Lung microvascular endothelial cell (primary cell): ENCODE data around the gene KY. TPM values are rescaled to one million over a fixed set of nuclear protein-coding genes. Genes with fewer than 3 reads are reported as not detected.

Experiments used
- DNase-seq, 2 donors: peaks; one replicate each; pipeline versions ENCODE4 v3.0.0 to v3.0.0-alpha.2; 2010; ENCODE audit warnings: low read depth in 2 of 2
- total RNA-seq: library from RNA; depleted of rRNA; stranded (reverse); fragments of >200 nt; gene quantifications from 2 replicates; pipeline ENCODE4 v1.2.1, GENCODE V29; 2014

Gene KY
- total RNA-seq, 1 donor from 2014 or later: not detected

DNA sequence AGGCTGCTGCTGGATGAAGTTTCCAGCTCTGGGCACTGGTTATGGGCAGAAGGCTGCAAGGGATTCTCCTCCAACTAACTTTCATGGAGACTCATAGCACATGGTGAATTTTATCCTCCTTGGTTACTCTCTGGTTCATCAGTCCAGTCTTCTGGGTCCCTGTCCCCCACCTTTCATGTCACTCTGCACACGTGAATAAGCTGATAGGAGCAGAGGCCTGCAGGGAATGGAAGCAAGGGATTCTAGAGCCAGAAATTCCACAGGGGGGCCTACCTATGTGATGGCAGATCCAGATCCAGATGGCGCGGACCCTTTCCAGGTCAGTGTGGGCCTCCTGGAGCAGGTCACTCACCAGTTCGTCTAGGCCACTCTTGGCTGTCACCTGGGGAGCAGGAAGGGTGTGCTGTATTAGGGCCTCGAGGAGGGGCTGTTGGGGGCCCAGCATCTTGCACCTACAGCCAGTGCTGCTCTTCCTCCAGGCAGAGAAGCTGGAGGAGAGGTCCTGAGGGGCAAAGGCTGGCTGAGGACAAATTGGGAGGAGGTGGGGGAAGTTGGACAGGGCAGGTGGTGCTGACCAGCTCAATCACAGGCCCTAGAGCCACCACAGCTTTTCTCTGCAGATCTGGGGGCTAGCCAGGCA is 30.2 kb downstream of the KY start:
- no peak for DNase-seq

GRCh38 chr3:134619884-134620445 is 30.9 kb downstream of the KY start:
- no peak for DNase-seq

GRCh38 chr3:134619301-134619615 is 31.6 kb downstream of the KY start:
- no peak for DNase-seq

- no peak for DNase-seq
Observed at GRCh38 chr3:134618478-134619300, 32.1 kb downstream of the KY start.

DNA sequence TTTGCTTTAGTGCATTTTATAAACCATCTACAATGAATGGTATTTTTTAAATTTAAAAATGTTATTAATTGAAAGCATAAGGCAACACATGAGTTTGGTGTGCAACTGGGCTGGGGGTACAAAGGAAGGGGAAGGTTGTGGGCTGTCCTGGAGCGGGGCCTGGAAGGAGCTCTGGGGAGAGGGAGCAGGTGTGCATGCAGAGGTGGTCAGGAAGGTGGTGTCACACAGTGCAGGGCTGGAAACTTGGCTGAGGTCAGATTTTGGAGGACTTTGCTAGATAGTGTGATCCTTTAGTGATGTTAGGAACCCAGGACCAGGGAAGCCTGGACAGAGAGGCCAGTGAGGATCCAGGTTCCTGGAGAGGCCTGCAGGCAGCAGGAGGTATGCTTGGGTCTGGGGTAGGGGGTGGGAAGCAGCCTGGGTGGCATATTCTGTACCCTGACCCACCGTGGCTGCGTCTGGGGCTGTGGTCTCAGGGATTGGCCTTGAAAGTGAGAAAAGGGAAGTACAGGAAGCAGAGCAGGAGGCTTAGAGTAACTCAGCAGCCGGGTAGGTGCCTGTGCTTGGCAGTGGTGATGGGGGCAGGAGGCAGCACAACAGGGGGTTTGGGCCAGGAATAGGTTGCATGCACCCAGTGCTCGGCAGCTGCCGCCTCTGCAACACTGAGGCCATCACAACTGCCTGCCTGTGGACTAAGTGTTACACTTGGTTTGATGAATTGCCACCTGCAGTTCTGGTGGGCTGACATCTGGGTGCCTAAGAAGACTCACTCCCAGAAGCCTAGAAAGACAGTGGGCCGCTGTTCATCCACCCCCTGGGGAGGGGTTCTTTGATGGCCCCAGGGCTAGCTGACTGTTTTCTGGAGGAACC is 33.0 kb downstream of the KY start:
- no peak for DNase-seq

DNA sequence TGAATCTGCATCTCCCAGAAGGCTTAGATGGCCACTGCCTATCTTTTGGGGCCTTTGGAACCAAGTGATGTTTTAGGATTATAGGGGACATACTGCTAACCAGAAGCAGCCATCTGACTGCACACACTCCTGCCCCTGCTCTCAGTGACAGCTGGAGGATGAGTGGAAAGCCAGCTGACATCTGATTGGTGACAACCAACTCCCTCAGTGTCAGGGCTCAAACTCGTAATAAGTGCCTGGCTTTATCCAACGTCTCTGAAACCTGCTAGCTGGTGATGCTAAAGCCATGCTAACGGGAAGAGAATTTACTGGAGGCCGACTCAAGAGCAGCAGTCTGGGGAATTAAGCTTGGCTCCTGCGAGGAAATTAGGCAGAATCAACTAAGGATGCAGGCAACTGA is 35.1 kb downstream of the KY start:
- DNase-seq: no peak

DNA sequence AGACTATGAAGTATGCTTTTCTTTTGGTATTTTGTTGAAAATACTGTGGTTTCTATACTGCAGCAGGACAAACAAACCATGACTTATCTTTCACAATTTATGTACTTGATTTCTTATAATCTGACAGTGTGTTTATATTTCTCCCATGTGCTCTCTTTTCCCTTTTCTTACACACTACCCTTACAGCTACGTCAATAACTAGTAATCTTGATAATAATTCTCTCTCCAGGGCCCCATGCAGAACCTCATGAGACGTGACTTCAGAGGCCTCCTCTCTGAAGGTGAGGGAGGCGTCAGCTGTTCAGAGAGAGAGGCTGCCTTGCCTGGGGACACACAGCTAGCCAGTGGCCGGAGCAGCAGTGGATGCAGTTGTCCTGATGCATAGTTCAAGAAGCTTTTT is 35.9 kb downstream of the KY start:
- DNase-seq: no peak

- no peak for DNase-seq
Observed at GRCh38 chr3:134613006-134613520, 37.8 kb downstream of the KY start.

DNA sequence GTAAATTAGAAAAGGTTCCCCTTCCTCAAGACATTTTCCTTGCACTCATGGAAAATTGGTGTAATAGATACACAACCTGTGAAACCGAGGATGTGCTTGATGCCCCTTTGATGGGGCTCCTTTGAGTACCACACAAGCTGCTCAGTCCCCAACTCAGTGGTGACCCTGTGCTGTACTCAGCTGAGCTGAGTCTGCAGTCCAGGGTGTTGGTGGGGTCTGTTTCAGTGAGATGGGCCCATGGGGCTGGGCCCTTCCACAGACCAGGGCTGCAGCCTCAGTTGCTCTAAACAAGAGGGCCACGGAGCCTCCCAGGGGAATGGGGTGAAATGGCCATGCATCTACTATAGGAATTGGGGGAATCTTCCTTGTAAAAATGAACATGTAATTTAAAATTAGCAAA is 39.3 kb downstream of the KY start:
- DNase-seq: no peak

- DNase-seq: no peak
Observed at GRCh38 chr3:134610432-134611385, 40.1 kb downstream of the KY start.

- DNase-seq: no peak
Observed at GRCh38 chr3:134609821-134610431, 40.9 kb downstream of the KY start.

GRCh38 chr3:134608771-134609435 is 41.9 kb downstream of the KY start:
- no peak for DNase-seq

GRCh38 chr3:134608023-134608770 is 42.6 kb downstream of the KY start:
- no peak for DNase-seq

GRCh38 chr3:134607054-134608022 is 43.5 kb downstream of the KY start:
- DNase-seq: peak in 1 of 2 donors; percentile 64

DNA sequence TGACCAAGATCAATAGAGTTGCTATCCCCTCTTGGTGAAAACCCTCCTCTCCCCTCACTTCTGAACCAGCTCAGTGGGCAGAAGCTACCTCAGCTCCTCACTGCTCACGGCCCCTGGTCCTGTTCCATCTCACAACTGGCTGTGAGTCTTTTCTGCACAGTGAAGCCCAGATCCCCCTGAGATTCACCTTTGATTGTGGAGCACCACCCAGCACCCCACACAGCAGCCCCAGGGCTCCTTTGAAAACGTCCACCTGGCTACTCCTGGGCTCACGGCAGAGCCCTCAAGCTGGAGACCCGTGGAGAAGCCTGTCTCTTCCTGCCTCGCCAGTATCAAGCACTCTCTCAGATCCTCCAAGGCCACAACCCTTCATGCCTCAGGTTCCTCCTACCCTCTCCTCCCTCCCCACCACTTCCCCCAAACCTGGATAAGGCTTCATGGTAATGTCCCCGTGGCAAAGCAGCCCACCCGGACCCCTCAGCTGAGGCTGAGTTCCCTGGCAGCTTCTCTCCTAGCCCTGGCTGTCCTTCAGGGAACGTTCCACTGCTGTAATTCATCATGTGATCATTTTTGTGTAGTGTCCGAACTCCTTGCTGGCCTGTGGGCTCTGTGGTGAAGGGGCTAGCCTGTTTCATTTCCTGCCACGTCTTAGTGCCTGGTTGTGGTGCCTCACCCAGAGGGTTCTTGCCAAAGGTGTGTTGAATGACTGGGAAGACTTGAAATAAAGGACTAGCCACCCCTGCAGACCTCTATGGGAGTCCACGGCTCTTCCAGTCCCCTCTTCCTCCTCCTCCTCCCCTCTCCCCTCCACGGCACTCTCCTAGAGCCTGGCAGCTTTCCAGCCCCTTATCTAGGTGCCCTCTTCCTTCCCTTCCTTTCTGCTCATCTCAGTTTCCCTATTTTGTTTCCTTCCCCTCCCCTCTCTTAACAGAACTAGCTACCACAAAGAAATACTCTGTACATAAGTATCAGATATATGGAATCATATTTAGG is 44.5 kb downstream of the KY start:
- no peak for DNase-seq

DNA sequence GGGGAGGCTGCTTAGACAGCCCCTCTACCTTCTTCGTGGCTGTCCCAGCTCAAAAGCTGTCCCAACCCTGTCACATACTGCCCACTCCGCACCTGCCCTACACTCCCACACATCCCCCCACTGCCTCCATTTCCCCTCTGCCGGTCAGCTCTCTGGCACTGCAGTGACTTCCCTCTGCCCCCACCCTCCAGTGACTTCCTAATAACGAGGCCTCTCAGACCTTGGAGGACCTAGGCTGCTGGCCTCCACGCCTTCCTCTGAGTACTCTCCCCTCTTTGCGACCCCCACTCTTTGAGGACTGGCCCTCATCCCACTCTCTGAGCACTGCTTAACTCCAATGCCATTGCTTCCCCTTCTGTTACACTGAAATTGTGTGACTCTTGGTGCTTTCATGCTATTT is 45.3 kb downstream of the KY start:
- DNase-seq: no peak
